Endometrium (tissue), 2 donors: Measurements from ENCODE around the gene RASL10B.
"Not testable (repeated sequence)": the region's sequence is repeated elsewhere in the genome, so short reads cannot be mapped to it uniquely, and the experiment has no call there.

Experiments used
- FAIRE-seq: peaks from 2 replicates; lab custom pipeline; 2012; peaks lifted over from hg19 to GRCh38; lab: Jason Lieb, UNC
- donor health status: control.
- donor health status: control.

RASL10B gene

DNA sequence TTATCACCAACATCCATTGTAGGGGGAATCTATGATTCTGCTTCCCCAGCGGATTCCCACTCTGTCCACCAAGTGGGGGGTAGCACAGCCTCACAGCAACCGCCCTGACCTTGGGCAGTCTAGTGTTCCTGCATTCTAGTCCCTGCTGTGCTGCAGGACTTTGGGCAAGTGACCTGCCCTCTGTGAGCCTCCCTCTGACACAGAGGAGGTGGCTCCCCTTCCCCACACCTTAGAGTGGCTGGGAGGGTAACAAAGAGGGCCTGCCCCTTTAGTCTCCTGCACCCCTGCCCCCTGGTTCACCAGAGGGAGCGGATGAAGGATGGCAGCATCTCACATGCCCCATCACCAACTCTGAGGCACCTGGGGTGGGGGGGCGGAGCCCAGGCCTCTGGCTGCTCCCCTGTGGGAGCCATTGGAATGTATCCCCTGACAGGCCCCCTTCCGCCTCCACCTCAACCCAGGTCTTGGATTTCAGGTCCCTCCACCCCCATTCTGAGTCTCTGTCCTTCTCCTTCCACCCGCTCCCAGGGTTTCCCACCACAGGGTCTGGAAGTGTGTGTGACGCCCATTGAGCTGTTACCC is 11.5 kb downstream of the RASL10B start:
- no peak for FAIRE-seq

DNA sequence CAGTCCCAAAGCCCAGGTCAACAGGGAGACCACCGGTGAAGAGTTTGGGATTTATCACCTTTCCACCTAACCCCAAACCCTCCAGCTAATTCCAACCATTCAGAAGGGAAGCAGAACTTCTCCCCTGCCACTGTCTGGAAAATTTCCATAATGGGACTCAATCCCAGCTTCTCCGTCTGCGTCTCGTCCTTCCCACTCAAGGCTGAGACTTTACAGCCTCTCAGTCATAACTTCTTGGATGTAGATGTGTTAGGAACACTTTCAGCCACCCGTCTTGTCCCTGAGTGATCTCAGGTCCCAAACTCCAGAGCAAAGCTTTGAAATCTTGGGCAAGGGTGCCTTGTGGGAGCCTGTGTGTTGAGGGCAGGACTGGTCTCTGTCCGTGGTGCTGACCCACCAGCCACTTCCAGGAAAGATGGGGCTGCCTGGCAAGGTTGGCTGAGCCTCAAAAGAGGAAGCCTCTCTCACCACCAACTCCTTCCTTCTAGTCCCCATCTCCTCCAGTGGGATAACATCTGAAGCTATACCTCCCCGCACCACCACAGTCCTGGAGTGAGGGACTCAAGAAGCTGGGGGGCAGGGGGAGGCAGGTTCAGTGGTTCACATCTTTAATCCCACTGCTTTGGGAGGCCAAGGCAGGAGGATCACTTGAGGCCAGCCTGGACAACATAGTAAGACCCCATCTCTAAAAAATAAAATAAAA is 12.3 kb downstream of the RASL10B start:
- FAIRE-seq, result no peak

- FAIRE-seq, result no peak
These were observed 13.4 kb downstream of the RASL10B start for GRCh38 chr17:35744830-35745229.

- no peak for FAIRE-seq
These were observed 13.8 kb downstream of the RASL10B start for GRCh38 chr17:35745246-35745645.

- no peak for FAIRE-seq
These were observed 14.4 kb downstream of the RASL10B start for GRCh38 chr17:35745749-35746320.

GRCh38 chr17:35747540-35748017 is 16.1 kb downstream of the RASL10B start:
- no peak for FAIRE-seq

DNA sequence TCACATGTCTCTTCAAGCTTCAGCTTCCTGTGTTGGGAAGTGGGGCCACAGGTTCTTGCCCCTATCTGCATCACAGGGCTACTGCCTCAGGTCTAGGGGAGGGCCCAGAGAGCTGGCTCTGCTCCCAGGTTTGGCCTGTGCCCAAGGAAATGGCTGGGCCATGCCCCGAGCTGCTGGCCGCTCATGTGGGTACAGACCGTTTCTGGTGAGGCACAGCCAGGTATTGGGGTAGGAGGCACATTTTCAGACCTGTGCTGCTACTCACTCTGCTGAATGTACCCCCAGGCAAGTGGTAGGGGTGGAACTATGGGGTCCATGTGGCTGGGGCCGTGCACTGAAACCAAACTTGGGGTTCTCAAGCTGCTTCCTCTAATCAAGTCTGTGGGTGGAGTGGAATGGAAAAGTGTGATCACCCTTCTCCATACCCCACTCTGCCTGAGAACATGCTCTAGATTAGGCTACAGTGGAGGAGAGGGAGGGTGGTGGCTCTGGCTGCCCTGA is 17.0 kb downstream of the RASL10B start:
- FAIRE-seq, result no peak

DNA sequence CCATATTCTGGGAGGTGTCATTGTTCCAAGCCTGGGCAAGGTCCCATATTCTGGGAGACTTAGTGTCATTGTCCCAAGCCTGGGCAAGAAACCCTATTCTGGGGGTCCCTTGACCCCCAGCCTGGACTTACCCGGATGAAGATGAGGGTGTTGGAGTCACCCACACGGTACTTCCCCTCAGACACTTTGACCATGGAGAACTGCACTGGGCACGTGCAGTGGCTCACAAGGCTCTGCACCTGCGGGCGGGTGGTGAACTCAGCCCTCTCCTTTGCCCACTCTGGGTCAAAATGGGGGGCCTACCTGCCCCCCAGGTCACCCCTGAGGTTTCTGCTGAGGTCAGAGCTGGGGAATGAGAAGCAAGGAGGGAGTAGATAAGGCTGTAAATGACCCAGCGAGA is 17.5 kb downstream of the RASL10B start:
- FAIRE-seq, result no peak

DNA sequence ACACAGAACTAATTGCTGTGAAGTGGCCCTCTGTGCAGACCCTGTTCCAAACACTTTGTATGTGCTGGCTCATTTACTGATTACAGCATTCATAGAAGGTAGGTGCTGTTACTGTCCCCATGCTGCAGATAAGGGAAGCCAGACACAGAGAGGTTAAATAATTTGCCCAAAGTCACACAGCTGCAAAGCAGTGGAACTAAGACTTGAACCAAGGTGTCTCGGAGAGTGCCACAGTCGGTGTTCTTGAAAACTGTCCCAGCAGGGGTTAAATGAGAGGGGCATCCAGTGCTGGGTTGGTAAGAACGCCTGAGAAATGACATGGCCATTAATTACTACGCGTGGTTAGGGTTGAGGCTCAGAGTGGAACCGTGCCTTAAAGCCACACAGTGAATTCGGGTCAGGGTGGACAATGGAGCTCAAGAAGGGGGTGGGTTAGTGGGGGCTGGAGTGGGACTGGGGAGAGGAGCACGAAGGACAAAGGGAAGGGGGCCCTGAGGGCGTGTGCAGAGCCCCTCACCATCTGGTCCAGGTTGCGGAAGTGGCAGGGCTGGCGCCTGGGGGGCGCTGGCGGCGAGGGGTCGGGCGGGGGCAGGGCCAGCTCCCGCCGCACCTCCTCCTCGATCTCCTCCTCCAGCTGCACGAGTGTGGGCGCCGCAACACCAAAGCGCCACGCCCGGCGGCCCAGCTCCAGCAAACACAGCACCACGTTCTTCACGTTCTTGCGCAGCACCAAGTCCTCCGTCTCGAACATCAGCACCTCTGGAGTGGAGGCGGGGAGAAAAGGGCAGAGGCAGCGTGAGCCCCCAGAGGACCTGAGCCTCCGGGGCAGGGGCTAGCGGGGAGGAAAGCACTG is 18.3 kb downstream of the RASL10B start:
- FAIRE-seq, result no peak

- no peak for FAIRE-seq
These were observed 19.3 kb downstream of the RASL10B start for GRCh38 chr17:35750526-35751395.

DNA sequence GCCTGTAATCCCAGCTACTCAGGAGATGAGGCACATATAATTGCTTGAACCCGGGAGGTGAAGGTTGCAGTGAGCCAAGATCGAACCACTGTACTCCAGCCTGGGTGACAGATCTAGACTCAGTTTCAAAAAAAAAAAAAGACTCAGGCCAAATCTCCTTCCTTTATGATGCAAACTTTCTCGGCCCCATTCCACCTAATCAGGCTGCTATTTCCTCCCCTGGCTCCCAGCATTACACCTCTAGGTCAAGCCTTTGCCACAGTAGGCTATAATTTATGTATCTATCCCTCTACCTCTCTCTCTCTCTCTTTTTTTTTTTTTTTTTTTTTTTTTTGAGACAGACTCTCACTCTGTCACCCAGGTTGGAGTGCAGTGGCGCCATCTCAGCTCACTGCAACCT is 20.1 kb downstream of the RASL10B start:
- FAIRE-seq, result not testable (repeated sequence)

DNA sequence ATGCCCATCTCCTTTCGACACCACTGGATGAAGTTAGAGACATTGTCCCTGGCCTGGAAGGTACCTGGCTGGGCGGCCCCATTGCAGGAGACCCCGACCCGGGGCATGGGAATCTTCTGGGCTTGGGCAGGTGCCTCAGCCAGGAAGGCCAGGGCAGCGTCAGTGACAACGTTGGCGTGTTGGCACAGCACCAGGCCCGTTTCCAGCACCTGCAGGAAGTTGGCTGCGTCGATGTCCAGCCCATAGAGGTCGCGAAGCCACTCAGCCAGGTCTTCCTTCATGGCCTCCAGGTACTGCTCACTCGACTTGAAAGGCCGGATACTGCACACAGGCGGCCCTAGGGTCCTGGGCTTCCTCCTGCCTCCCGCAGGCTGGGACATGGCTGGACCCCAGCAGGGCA is 21.0 kb downstream of the RASL10B start:
- no peak for FAIRE-seq

DNA sequence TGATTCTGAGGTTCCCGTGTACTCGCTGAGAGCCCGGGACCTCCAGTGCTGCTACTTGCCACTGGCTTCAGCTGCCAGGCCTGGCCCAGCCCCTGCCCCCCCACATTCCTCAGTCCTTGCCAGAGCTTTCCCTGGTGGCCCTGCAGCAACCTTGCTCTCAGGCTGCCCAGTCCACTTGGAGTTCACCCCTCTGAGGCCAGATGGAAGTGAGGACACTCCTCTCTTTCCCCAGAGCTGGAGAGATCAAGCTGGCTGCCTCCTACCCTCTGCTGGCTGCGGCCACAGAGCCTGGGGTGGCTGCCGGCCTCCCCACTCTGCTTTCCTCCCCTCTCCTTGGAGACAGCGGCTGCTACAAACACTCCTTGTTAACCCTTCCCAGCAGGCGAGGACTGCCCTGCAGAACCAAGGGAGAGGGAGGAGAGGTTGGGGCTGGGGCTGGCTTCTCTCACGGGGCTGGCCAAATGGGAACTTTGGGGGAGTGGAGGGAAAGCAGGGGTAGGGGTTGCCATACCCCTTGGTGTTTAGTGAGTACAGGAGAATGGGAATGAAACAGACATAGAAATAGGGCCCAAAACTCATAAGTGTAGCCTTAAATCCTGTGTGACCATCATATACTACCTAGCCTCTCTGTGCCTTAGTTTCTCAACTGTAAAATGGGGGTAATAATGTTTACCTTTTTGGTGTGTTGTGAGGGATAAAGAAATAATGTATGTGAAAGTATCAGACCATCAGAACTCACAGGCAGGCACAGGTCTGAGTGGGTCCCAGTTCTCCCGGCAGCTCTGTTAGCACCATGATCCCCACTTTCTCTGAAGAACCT is 21.7 kb downstream of the RASL10B start, which contains the start of gene GAS2L2:
Gene GAS2L2 (minus strand): TSS at position 295 of the 820 bp plus-strand sequence. CDS start 389 bp downstream, outside the sequence.
- no peak for FAIRE-seq

GRCh38 chr17:35757243-35757642 is 25.8 kb downstream of the RASL10B start:
- no peak for FAIRE-seq

- FAIRE-seq, result no peak
These were observed 29.1 kb downstream of the RASL10B start, which contains the start of gene C17orf50 for GRCh38 chr17:35760587-35760986. Gene C17orf50 (plus strand): TSS chr17:35760887. CDS start chr17:35760942, 55 bp downstream.

DNA sequence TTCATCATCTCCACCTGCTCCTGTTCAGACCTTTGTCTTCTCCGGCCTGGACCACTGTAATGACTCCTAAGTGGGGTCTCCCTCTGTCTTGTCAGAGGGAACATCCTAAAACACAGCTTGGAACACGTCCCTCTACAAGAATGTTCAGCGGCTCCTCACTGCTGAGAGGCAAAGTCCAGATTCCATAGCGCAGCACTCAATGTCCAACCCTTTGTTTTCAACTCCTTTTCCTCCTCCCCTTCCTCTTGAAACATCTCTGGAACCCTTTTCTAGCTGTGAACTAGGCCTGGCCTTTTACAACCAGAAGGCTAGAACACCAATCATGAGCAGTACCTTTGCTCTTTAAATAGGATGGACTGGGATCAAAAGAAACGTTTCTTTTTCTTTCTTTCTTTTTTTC is 30.2 kb downstream of the RASL10B start:
- FAIRE-seq, result no peak

DNA sequence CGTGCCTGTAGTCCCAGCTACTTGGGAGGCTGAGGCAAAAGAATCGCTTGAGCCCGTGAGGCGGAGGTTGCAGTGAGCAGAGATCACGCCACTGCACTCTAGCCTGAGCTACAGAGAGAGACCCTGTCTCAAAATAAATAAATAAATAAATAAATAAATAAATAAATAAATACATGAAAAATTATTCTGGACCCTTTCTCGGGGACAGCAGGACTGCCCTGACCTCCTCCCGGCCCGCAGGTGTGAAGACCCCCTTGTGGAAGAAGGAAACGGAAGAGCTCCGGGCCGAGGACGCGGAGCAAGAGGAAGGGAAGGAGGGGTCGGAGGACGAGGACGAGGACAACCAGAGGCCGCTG is 32.3 kb downstream of the RASL10B start:
- no peak for FAIRE-seq

- no peak for FAIRE-seq
These were observed 32.9 kb downstream of the RASL10B start for GRCh38 chr17:35764123-35764991.

GRCh38 chr17:35765086-35765710 is 33.8 kb downstream of the RASL10B start:
- FAIRE-seq, result no peak
